Esophagus mucosa (tissue), 1 donor: ENCODE results near the gene EPHB2. TPM values are rescaled to one million over a fixed set of nuclear protein-coding genes. Genes with fewer than 3 reads are reported as not detected.

Experiments
- ATAC-seq: fragments of 200-7000 bp; cut with Tn5 transposase; one replicate; pipeline ENCODE4 v1.9.1; 2020
- total RNA-seq: library from RNA; stranded (reverse); gene quantifications from one replicate; pipeline ENCODE4 v1.2.4, GENCODE V29; 2023
- donor health status: DM: yes; HTN: yes; CAD: no.

EPHB2 gene
- total RNA-seq, 1 donor from 2014 or later, result 2.2 TPM

DNA sequence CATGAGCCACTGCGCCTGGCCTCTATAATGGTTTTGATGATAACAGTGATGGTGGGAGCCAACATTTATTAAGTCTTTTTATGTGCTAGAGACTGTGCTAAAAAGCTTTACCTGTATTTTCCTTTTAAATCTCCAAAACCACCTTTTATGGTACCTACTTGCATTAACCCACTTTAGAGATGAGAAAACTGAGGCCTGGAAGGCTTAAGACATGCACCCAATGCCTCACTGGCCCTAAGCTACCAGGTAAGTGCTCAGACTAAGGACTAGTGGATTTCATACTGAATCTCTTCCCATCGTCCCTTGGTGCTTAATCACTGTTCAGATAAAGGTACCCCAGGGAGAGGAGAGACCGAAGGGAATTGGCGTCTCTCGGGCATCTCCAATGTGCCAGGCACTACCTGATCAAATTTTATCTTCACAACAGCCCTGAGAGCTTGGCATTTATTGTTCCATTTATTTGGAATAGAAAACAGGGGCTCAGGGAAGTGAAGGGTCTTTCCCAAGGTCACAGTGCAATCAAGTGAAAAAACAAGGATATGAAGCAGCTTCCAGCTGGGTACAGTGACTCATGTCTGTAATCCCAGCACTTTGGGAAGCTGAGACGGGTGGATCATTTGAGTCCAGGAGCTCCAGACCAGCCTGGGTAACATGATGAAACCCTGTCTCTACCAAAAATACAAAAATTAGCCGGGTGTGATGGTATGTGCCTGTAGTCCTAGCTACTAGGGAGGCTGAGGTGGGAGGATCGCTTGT, 177.9 kb downstream of the EPHB2 start:
- no peak for ATAC-seq

DNA sequence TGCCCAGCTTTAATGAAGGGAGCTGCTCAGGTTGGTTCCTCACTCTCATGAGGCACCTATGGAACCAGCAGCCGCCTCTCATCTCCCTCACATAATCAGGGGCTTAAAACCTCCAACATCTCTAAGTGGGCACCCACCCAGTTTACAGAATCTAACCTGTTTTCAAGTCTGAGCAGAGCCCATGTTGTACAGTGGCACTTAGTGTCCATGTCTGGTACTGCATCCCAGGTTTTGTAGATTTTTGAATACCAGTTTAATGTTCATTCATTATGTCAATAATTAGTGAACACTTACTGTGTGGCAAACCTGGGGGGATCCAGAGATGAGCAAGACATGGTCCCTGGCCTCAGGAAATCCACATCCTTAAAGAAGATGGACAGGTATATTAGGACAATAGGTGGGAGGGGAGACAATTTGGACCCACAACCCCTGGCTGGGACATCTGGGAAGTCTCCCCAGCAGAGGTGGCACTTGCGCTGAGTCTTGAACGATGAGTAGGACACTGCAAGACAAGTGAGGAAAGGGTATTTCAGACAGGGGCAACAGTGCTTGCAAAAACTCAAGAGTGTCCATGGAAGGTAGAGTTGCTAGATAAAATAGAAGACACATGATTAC, 178.7 kb downstream of the EPHB2 start:
- peak; percentile 61 for ATAC-seq

DNA sequence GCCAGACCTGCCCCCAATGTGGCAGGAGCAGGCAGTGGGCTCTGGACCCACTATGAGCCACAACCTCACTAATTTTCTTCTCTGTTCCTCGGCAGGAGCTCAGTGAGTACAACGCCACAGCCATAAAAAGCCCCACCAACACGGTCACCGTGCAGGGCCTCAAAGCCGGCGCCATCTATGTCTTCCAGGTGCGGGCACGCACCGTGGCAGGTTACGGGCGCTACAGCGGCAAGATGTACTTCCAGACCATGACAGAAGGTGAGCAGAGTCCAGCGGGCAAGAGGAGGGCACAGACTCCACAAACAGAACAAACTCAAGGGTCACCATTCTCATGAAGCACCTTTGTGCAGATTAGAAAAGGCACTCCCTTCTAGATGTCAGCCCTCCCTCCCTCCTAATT, 182.2 kb downstream of the EPHB2 start:
- ATAC-seq, result no peak

DNA sequence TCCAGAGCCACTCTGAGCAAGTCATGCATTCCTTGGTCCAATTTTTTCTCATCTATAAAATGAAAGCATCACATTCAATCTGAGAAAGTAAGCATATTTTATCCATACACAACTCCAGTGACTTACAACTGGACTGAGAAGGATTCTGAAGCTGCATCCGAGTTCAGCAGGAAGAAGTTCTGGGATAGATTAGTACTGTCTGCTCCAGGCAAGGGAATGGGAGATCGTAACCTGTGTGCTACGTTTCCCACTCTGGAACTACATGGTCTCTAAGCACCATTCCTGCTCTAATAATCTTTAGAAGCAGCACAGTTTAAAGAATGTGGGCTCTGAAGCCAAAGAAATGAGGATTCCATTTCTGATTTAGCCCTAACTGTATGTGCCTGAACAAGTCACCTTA, 182.7 kb downstream of the EPHB2 start:
- no peak for ATAC-seq

DNA sequence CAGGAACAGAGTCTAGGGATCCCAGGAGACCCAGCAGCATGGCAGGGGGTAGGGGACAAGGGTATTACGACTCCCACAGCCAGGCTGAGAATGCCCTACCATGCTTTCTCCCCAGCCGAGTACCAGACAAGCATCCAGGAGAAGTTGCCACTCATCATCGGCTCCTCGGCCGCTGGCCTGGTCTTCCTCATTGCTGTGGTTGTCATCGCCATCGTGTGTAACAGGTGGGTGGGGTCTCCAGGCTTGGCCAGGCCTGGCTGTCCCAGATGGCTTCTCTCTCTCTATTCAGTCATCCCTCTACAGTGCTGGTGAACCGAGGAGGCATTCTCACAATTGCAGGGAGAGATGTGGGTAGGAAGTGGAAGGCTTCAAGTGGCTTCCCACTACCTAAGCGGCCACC, 184.7 kb downstream of the EPHB2 start:
- no peak for ATAC-seq

DNA sequence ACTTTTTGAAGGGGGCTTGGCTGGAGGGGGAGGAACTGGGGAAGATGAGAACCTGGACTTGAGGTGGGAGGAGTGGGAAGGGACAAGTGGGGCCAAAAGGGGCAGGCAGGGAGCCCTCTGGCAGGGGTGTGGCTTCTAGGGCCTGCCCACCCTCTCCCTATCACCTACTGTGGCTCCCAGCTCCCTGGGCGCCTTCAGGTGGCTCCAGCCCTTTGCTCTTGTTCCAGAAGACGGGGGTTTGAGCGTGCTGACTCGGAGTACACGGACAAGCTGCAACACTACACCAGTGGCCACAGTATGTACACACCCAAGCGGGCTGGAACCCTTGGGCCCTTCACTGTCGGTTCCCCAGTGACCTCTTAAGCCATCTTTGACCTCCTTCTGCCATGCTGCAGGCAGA, 185.5 kb downstream of the EPHB2 start:
- no peak for ATAC-seq

DNA sequence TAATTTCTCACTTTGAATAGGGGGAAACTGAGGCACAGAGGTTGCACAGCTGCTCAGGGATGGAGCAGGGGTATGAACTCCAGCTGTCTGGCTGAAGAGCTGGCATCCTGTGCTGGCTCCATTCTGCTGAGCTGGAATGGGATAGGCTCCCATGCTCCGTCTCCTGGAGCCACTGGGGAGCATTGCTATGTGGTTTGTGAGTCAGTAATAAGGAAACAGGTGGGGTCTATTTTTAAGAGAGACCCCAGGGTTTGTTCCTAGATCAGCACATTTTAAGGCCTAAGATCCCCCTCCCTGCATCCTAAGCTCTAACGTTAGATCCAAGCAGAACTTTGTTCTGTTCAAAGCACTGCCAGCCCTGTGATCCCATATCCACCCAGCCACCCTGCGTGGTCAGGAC, 189.8 kb downstream of the EPHB2 start:
- ATAC-seq, result no peak

DNA sequence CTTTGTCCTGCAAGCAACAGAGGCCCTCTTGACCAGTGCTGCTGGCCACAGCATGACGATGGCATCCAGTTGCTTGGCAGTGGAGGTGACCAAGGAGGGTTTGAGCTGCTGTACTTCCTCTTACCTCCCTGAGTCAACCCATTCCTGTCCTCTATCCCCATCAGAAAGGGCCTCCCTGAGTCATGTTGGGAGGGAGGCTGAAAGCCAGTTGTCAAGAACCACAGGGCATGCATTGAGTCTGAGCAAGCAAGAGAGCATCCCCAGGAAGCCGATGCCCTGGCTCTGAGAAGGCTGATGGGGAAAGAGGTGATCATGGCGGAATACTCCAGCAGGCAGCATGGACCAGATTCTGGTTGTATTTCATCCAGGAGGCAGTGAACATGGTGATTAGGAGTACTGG, 192.5 kb downstream of the EPHB2 start:
- ATAC-seq, result peak; percentile 53

DNA sequence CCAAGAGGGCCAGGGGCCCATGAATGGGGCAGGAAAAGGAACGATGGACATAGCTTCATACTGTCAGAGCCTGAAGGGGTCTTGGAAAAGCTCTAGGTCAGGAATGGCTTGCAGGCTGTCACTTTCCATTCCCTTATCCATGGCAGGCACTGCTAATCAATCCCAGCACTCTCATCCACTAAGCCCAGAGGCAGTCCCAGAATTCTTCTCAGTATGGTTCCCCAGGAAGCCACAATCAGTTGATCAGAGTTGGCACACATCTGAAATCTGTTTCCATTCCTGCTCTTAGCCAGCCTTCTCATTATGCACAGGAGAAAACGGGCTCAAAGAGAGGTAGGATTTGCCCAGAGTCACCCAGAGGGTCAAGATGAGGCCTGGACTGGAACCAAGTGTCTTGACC, 196.3 kb downstream of the EPHB2 start:
- no peak for ATAC-seq

DNA sequence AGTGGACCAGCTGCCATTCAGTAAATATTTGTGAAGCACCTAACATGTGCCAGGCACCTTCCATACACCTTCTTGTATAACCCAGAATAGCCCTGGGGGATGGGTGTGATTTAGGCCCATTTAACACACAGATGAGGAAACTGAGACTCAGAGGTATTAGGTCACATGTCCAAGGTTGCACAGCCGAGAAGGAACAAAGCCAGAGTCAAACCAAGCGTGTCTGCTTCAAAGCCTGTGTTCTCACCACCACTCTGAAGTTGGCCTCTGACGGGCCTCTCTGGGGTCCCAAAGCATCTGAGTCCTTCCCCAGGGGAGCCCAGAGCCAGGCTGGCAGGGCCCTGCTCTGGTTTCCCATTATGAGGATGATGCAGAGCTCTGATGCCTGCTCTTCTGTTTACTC, 196.9 kb downstream of the EPHB2 start:
- no peak for ATAC-seq

DNA sequence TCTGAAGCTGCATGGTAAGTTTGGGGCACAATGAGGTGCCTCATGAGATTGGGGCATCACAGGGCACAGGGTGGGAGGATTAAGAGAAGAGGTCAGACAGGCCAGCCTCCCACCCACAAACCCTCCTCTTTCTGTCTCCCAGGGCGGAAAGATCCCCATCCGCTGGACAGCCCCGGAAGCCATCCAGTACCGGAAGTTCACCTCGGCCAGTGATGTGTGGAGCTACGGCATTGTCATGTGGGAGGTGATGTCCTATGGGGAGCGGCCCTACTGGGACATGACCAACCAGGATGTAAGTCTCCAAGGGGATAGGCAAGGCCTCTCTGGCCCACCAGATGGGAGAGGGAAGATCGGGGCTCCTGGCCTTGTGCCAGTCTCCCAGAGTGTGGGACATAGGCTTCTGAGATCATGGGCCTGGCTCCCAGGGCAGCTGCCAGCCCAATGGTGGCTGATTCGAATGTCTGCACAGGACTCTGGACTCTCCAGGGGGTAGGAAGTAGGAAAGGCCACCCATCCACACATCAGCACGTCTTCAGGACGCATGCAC, 198.3 kb downstream of the EPHB2 start:
- ATAC-seq, result no peak

DNA sequence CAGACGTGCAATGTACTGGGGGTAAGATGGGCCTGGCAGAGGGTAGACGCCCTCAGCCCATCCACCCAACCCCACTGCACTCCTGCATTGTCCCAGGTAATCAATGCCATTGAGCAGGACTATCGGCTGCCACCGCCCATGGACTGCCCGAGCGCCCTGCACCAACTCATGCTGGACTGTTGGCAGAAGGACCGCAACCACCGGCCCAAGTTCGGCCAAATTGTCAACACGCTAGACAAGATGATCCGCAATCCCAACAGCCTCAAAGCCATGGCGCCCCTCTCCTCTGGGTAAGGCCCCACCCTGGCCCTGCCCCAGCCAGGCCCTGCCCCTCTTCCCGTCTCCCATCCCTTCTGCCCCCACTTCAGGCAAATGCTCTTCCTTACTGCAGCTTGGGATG, 199.6 kb downstream of the EPHB2 start:
- ATAC-seq, result no peak

DNA sequence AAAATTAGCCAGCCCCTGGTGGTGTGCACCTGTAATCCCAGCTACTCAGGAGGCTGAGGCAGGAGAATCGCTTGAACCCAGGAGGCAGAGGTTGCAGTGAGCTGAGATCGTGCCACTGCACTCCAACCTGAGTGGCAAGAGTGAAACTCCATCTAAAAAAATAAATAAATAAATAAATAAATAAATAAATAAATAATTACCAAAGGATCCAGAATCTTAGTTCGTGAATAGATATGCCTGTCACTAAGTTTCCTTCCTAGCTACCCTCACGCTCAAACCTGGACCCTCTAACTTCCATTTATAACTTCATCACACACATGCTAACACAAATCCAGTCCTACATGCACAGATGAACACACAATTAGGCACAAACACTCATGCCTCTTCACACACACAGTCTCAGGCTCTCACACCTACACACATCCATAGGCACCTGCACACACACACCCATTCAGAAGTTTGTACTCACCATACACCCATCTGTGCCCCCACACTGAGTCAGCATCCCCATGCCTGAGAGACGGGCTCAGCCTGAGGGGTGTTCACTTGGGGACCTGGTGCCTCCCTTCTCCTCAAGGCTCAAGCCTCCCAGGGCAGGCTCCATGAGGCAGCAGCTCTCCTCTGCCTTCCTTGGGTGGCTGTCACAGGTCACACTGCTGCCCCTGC, 200.5 kb downstream of the EPHB2 start:
- no peak for ATAC-seq

DNA sequence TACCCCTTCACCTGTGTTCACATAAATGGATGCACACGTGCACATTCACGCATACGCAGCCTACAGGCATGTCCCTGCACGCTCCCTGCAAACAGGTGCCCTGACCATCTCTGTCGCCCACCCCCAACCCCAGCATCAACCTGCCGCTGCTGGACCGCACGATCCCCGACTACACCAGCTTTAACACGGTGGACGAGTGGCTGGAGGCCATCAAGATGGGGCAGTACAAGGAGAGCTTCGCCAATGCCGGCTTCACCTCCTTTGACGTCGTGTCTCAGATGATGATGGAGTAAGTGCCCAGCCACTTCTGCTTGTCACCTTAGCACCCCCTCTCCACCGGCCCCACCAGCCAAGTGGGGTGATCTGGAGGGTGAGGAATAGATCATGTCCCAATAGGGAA, 201.7 kb downstream of the EPHB2 start:
- no peak for ATAC-seq

DNA sequence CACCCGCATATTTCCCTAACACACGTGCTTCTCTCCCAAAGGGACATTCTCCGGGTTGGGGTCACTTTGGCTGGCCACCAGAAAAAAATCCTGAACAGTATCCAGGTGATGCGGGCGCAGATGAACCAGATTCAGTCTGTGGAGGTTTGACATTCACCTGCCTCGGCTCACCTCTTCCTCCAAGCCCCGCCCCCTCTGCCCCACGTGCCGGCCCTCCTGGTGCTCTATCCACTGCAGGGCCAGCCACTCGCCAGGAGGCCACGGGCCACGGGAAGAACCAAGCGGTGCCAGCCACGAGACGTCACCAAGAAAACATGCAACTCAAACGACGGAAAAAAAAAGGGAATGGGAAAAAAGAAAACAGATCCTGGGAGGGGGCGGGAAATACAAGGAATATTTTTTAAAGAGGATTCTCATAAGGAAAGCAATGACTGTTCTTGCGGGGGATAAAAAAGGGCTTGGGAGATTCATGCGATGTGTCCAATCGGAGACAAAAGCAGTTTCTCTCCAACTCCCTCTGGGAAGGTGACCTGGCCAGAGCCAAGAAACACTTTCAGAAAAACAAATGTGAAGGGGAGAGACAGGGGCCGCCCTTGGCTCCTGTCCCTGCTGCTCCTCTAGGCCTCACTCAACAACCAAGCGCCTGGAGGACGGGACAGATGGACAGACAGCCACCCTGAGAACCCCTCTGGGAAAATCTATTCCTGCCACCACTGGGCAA, 202.9 kb downstream of the EPHB2 start:
- ATAC-seq, result no peak

DNA sequence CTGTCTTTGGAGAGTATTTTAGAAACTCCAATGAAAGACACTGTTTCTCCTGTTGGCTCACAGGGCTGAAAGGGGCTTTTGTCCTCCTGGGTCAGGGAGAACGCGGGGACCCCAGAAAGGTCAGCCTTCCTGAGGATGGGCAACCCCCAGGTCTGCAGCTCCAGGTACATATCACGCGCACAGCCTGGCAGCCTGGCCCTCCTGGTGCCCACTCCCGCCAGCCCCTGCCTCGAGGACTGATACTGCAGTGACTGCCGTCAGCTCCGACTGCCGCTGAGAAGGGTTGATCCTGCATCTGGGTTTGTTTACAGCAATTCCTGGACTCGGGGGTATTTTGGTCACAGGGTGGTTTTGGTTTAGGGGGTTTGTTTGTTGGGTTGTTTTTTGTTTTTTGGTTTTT, 203.5 kb downstream of the EPHB2 start:
- no peak for ATAC-seq

DNA sequence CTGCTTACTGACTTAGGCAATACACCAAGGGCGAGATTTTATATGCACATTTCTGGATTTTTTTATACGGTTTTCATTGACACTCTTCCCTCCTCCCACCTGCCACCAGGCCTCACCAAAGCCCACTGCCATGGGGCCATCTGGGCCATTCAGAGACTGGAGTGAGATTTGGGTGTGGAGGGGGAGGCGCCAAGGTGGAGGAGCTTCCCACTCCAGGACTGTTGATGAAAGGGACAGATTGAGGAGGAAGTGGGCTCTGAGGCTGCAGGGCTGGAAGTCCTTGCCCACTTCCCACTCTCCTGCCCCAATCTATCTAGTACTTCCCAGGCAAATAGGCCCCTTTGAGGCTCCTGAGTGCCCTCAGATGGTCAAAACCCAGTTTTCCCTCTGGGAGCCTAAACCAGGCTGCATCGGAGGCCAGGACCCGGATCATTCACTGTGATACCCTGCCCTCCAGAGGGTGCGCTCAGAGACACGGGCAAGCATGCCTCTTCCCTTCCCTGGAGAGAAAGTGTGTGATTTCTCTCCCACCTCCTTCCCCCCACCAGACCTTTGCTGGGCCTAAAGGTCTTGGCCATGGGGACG, 204.1 kb downstream of the EPHB2 start:
- ATAC-seq, result no peak

DNA sequence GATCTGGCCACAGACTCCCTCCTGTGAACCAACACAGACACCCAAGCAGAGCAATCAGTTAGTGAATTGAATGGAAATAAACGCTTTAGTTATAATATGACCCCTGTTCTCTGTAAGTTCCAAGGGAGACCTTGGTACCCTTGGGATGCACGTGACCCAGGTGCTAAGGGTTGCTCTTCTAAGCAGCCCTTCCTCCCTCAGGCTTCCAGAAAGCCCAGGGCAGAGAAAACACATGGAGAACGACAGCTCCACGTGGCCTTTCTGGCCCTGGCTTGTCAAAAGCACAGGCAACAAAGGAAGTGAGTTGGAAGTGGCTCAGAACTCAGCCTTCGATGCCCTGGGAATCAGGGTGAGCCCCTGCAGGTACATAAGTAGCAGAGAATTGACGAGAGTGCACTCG, 204.6 kb downstream of the EPHB2 start:
- ATAC-seq, result no peak

DNA sequence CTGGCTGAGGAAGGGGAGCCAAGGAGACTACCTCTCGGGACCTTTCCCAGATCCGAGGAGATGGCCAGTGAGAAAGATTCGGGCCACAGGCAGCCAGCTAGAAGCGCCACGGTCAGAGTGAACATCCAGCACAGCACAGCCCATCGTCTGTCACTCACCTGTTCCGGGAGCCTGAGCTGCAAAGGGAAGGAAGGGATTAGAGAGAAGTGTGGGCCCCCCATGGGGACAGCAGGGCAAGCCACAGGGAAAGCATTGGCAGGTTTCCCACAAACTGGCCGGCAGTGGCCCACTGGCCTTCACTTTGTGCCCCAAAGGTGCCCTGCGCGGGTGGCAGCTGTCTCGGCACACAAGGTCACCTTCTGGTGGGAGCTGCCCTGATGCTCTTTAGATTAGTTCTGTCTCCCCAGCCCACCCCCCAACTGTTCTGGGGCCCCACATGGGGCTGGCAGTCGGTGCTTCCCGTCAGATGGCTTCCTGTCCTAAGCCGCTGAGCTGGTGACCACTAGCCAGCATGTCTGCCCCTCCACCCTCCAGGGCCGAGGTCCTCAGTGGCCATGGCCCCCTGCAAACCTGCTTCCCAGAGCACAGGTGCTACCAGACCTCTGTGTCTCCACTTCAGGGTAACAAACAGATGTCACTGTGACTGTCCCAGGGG, 205.3 kb downstream of the EPHB2 start:
- ATAC-seq, result no peak

DNA sequence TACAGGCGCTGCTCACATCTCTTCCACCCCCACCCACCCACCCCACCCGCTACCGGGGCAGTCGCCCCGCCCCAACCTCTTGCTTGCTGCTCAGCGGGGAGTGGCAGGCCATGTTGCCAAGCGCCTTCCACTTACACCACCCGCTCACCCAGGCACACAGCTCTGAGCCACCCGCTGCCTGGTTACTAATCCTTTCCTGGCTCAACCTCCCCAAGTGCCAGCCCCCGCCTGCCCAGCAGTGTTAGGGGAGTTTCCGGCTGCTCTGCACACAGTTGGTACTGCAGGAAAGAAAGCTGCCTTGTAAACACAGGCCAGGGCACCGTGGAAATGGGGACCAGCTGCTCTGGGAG, 205.8 kb downstream of the EPHB2 start:
- ATAC-seq, result peak; percentile 83

DNA sequence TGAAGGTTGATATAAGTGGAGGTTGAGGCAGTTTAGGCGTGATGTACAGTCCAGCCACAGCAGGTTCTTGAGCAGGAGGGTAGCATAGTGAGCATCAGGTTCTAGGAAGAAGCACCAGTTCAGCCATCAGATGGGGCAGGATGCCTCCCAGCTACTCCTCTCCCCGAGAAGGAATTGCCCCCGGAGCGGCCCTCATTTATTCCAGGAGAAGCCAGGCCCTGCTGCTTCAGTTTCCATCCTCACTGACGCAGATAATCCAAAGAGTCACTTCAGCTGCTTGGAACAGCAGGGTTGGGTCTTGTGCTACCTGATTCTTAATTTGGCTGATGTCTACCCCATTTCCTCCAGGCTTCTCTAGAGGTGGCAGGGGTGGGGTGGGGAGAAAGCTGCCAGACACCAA, 207.3 kb downstream of the EPHB2 start:
- no peak for ATAC-seq

DNA sequence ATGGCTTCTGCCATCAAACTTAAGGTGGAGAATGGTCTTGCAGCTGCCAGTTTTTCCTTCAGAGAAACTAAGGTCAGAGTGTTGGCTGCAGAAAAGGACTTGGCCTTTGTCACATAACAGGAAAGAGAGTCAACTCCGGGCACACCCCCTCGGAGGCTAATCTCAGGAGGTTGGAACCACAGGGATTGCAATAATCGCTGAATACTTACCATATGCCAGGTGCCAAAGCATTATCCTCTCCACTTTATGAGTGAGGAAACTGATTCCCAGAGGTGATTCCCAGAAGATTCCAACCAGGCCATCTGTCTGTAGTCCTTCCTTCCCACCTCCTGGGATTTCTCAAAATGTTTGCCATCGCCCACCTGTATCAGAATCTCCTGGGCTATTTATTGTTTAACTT, 208.0 kb downstream of the EPHB2 start:
- ATAC-seq, result no peak
